NCI-H526 (cell line): ENCODE data around the gene SORT1.
"Not testable (repeated sequence)": the region's sequence is repeated elsewhere in the genome, so short reads cannot be mapped to it uniquely, and the experiment has no call there.

Experiments used
- DNase-seq, 2 experiments: peaks; one replicate each; lab custom pipeline; 2025; lab: John Stamatoyannopoulos, UW

The SORT1 gene

DNA sequence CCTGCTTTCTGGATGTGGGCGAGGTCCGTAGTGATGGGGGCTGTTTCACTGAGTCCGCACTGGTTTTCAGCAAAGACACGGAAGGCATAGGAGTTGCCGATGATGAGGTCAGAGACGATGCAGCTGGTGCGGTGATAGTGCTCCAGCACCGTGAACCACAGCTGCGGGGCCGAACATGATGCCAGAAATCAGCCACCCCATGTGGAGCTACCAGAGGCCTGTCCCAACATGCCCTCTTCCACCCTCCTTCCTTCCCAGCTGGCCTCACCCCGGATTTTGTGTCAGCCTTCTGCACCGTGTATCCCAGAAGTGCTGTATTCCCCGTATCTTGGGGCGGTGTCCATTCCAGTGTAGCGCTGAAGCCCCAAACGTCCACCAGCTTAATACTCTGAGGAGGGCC, 100.9 kb downstream of the SORT1 start:
- no peak for DNase-seq

DNA sequence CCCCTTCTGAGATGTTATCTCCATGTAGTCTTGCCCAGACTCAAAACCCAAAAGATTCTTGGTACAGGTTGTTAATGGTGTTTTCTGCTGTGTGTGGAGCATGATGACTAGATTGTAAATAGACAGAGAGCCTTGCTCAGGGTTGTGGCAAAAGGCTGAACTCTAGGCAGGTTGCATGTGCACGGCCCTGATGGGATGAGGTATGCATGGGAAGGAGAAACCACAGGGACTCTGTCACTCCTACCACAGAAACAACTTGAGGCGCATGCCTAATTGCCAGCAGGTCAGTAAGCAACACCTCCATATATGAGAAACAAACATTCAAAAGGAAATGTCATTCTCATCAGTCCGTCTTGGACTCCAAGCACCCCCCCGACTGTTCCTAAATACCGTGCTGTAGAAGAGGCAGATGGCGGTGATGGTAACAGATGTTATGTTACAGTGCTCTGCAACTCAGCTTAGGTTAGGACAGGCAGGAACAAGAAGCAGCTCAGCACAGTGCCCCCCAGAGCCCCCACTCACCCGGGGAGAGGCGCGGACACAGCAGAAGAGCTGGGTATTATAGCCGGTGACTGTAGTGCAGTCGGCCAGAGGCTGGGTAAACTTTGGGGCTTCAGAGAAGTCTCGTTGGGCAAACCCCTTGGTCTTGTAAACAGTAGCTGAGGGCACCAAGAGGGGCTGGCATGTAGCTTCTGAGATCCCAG, 101.9 kb downstream of the SORT1 start:
- DNase-seq, result no peak

- no peak for DNase-seq
These were observed 103.2 kb downstream of the SORT1 start for GRCh38 chr1:109294481-109294880.

DNA sequence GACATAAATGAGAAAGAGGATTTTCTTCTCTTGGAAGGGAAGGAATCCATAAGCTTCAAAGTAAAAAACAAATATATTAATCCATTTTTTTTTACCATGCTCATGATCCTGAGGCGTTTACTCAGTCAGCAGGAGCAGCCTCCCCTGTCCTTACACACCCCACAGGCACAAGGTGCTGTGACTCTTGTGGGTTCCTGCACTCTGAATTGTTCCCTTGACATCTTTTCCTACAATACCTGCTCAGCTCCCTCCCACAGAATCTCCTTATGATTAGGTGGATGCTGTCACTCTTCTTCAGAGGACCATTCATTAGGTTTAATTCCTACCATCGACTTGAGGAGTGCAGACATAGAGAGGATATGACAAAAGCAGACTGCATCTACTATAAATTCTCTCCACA, 104.7 kb downstream of the SORT1 start:
- DNase-seq, result no peak

- DNase-seq, result no peak
These were observed 105.4 kb downstream of the SORT1 start for GRCh38 chr1:109292364-109292763.

DNA sequence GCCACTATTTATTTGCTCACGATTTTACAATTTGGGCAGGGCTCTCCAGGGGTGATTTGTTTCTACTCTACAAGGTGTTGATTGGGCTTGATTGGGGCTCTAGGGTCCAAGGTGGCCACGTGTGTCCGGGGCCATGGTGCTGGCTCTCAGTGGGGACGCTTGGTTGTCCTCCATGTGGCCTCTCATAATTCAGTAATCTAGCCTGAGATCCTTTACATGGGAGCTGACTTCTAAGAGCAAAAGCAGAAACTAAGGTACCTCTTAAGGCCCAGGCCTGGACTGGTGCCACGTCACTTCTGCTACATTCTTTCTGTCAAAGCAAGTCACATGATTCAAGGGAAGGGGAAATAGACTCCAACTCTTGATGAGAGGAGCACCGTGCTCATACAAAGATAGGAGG, 106.7 kb downstream of the SORT1 start:
- DNase-seq, result no peak

- no peak for DNase-seq
These were observed 107.6 kb downstream of the SORT1 start for GRCh38 chr1:109290137-109290536.

GRCh38 chr1:109286762-109287161, 111.0 kb downstream of the SORT1 start:
- DNase-seq, result not testable (repeated sequence)

- DNase-seq, result peak in 1 of 2 experiments; percentile 30
These were observed 113.7 kb downstream of the SORT1 start for GRCh38 chr1:109283748-109284600.

DNA sequence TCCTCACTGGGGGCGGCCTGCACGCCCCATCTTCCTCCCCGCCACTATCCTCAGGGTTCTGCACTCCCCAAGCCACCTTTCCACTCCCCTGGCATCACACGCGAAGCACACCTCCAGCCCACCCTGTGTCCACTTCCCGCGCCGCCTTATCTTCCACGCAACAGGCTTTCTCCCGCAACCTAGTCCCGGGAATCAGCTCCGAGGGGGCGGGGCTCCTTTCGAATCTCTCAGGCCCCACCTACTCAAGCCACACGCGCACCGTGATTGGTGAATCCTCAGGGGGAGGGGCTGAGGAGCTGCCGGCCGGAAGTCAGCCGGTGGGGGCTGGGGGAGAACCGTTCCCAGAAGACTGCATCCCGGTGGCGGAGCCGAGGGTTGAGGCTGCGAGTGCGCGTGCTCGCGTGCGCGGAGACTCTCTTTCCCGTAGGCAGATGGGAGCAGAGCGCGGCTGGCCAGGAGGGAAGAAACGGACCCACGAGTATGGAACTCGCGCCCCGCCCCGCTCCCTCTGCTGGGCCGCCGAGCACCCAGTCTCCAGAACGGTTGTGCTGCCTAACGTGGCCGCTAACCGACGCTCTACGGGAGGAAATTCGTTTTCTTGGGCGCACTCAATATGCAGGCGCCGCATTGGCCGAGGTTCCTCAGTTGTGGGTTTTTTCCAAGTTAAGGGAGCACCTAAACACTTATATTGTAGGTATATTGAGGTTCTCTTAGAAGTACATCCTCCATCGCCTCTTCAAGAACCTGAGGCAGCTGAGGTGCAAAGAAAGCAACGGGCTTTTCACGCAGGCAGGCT, 114.6 kb downstream of the SORT1 start, which contains the start of gene PSRC1:
Gene PSRC1, minus strand, starts transcription at position 194 of the 796 bp plus-strand sequence.
- DNase-seq, result peak; percentile 94 to 100

DNA sequence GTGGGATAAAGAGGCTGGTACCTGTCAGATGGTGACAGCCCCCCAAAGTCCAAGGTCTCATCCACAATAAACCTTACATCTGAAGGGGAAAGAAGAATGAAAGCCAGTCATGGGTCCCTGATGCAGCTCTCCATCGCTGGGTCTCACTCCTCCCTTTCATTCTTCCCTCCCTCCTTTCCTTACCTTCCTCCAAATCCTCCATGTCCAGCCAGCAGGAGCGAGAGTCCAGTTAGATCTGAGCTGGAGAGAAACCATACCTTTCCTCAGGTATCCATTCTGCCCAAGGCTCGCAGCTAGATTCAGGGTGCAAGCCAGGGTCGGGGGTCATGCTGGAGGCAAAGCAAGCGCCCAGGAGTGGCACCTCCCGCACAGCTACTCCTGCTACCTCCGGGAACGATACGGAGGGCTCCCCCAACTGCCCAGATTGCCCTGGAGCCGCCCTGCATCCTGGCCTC, 115.2 kb downstream of the SORT1 start:
- no peak for DNase-seq

DNA sequence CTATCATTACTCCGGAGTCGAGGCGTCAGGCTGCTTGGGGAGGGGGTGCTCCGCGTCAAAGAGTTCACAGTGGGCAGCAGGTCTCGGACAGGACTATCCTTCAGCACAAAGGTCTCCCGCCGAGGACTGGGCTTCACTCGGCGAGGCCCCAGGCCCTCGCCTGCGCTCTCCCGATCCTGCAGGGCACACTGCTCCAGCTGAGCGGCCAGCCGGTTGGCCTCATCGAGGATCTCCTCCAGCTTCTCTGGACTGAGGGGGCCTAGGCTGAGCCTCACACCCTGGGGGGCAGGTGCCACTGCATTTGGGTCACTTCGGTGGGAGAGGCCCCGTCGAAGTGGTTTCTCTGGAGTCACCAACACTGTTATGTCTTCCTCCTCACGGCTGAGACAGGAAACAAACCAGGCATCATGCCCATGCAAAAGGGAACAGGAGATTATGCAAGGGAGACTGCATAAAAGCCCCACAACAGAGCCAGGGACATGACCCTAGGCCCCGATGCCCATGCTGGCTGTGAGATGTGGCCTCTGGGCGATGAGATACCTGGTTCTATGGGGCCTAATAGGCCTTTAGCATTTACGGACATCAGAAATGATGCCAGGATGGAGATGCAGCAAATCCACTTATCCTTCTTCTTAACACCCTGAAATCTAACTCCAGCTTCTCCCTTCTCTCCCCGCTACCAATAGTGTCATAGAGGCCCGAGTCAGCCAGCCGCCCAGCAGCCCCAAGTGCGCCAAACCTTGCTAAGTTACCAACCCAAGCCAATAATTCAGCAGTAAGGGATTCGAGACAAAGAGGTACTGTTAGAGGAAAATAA, 115.8 kb downstream of the SORT1 start:
- DNase-seq, result peak in 1 of 2 experiments; percentile 43

- DNase-seq, result no peak
These were observed 116.9 kb downstream of the SORT1 start for GRCh38 chr1:109280862-109281261.

DNA sequence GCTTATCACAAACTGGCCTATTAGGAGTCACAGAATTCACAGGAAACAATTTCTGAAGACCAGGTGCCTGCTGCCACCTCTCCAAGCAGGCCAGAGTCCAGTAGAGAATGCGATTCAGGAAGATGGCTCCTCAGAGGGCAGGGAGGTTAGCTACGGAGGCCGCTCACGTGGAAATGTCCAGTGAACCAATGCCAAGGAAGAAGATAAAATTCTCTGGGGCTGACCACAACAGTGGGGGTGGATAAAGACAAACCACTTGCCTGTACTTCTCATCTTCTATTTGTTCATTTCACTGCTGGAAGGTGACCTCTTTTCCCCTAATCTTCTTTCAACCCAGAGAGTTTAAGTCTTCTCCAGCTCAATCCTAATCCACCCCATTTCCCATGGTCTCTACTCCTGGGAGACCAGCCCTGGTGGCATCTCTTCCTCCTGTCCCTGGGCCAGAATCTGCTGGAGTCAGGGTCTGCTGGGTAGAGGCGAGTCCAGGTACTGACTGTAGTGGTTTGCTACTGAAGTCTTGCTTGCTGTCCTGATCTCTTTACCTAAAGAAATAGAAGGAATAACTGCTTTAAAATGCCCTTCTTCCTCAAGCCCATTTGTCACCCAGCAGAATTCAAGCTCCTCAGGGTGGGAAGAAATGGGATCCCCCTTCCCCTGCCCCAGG, 118.0 kb downstream of the SORT1 start:
- DNase-seq, result no peak

DNA sequence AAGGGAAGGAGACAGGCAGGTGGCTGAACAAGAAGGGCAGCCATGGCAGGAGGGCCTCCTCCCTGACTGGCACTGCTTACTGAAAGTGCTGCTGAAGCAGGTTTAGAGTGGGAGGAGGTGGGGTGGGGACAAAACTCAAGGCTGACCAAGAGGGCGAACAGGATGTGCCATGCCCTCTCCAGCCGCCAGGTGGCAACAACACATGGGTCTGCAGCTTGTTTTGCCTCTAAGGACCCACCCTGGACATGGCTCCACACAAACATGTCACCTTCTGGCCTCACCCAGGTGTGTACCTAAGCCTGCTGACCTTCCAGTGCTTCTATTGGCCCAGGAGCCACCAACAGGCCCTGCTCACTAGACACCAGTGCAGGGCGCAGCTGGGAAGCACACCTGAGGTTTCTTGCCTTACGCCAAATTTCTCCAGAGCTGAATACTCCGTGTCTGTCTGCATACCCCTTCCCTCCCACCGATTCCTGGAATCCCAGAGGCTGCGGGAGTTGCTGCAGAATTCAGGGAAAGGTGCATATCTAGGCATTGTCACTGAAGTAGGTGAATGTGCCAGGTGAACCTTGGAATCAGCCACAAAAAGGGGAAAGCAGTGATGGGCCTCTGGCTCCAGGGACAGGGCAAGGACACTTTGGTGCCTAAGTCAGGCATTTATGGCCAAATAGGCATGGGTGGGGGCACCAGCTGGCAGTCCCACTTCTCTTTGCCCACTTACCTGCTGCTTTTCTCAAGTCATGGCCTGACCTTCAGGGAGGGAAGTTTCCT, 120.1 kb downstream of the SORT1 start:
- DNase-seq, result peak; percentile 53 to 82

DNA sequence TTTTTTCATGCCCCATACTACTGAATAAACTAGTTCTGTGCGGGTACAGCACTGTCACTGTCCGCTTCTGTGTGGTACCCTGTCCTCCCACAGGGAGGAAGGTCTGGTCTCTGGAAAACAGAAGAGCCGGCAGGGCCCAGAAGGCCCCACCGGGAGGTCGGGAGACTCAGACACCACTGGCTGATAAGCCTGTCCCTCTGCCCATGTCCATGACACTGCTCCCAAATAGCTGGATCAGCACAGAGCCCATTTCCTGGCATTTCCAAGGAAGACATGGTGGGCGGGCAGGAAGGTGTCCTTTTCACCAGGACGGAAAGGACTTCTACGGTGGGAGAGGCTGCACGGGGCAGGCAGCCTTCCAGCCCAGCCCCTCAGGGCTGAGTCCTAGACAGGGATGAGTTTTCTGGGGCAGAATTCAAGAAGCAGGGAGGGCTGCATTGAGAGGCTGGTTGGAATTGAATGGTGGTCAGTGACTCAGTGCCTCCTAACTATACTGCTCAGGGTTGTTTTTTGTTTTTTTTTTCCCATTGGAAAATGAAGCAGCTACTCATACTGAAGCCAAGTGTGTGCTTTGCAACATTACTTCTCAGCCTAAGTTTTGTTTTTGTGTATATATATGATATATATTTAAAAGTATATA, 121.9 kb downstream of the SORT1 start:
- peak in 1 of 2 experiments; percentile 24 for DNase-seq

DNA sequence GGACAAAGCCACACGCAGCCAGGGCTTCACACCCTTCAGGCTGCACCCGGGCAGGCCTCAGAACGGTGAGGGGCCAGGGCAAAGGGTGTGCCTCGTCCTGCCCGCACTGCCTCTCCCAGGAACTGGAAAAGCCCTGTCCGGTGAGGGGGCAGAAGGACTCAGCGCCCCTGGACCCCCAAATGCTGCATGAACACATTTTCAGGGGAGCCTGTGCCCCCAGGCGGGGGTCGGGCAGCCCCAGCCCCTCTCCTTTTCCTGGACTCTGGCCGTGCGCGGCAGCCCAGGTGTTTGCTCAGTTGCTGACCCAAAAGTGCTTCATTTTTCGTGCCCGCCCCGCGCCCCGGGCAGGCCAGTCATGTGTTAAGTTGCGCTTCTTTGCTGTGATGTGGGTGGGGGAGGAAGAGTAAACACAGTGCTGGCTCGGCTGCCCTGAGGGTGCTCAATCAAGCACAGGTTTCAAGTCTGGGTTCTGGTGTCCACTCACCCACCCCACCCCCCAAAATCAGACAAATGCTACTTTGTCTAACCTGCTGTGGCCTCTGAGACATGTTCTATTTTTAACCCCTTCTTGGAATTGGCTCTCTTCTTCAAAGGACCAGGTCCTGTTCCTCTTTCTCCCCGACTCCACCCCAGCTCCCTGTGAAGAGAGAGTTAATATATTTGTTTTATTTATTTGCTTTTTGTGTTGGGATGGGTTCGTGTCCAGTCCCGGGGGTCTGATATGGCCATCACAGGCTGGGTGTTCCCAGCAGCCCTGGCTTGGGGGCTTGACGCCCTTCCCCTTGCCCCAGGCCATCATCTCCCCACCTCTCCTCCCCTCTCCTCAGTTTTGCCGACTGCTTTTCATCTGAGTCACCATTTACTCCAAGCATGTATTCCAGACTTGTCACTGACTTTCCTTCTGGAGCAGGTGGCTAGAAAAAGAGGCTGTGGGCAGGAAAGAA, 122.9 kb downstream of the SORT1 start:
- DNase-seq, result peak; percentile 74 to 90

DNA sequence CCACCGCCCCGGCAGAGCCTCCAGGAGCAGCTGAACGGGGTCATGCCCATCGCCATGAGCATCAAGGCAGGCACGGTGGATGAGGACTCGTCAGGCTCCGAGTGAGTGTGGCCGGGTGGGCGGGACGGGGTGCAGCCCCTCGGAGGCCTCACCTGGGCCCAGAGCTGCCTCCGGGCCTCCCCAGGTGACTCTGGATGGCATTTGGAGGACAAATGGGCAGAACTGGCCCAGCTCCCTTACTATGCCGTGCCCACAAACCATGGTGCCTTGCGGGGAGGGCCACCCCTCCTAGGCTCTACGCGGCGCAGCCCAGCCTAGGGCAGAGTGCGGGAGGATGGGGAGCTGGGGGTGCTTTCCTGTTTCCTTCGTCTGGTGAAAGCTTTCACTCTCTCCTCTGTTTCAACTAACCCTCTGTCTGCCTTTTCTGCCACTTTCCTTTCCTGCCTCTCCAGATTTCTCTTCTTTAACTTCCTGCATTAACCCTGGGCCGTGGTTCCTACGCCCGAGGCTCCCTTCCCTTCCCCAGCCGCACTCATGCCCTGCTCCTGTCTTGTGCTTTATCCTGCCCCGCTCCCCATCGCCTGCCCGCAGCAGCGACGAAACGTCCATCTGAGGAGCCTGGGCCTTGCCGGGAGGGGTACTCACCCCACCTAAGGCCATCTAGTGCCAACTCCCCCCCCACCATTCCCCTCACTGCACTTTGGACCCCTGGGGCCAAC, 124.0 kb downstream of the SORT1 start:
- peak in 1 of 2 experiments; percentile 19 for DNase-seq
